GM18519 (cell line): ENCODE measurements around the gene GARIN5A.
"Not testable (repeated sequence)": the region's sequence is repeated elsewhere in the genome, so short reads cannot be mapped to it uniquely, and the experiment has no call there.

Experiments used
- ATAC-seq: cut with Tn5 transposase; IDR thresholded peaks from one replicate; pipeline ENCODE4 v1.9.1; 2021; ENCODE audit warnings: mild to moderate bottlenecking, moderate library complexity; ENCODE audit not compliant: unreplicated experiment, low FRiP score

Gene GARIN5A

GRCh38 chr19:50466706-50467039 lies 10.0 kb downstream of the GARIN5A start:
- ATAC-seq = no peak

- ATAC-seq = no peak
Observed at GRCh38 chr19:50465986-50466705, 10.5 kb downstream of the GARIN5A start.

- ATAC-seq = no peak
Observed at GRCh38 chr19:50465000-50465399, 11.6 kb downstream of the GARIN5A start.

GRCh38 chr19:50464348-50464747 lies 12.3 kb downstream of the GARIN5A start:
- no peak for ATAC-seq

- no peak for ATAC-seq
Observed at GRCh38 chr19:50462970-50463369, 13.7 kb downstream of the GARIN5A start.

GRCh38 chr19:50461066-50461875 lies 15.4 kb downstream of the GARIN5A start:
- no peak for ATAC-seq

- no peak for ATAC-seq
Observed at GRCh38 chr19:50460161-50460765, 16.4 kb downstream of the GARIN5A start.

GRCh38 chr19:50459638-50460037 lies 17.0 kb downstream of the GARIN5A start:
- ATAC-seq = no peak

GRCh38 chr19:50459067-50459456 lies 17.6 kb downstream of the GARIN5A start:
- ATAC-seq = no peak

GRCh38 chr19:50458396-50459066 lies 18.1 kb downstream of the GARIN5A start:
- no peak for ATAC-seq

- no peak for ATAC-seq
Observed at GRCh38 chr19:50457300-50457699, 19.3 kb downstream of the GARIN5A start.

GRCh38 chr19:50455992-50456391 lies 20.7 kb downstream of the GARIN5A start:
- ATAC-seq = no peak

GRCh38 chr19:50453243-50453642 lies 23.4 kb downstream of the GARIN5A start:
- ATAC-seq = no peak

- ATAC-seq = no peak
Observed at GRCh38 chr19:50451223-50451534, 25.5 kb downstream of the GARIN5A start.

GRCh38 chr19:50450369-50451222 lies 26.1 kb downstream of the GARIN5A start:
- ATAC-seq = no peak

- no peak for ATAC-seq
Observed at GRCh38 chr19:50449236-50449899, 27.3 kb downstream of the GARIN5A start.

- ATAC-seq = no peak
Observed at GRCh38 chr19:50447750-50448149, 28.9 kb downstream of the GARIN5A start.

- ATAC-seq = no peak
Observed at GRCh38 chr19:50447053-50447452, 29.6 kb downstream of the GARIN5A start.

- ATAC-seq = no peak
Observed at GRCh38 chr19:50444059-50444458, 32.6 kb downstream of the GARIN5A start.

- not testable (repeated sequence) for ATAC-seq
Observed at GRCh38 chr19:50439130-50439529, 37.5 kb downstream of the GARIN5A start.
